HG03039 (cell line): ENCODE results near the gene WDR70.
"Not testable (repeated sequence)": the region's sequence is repeated elsewhere in the genome, so short reads cannot be mapped to it uniquely, and the experiment has no call there.

Experiments used
- ATAC-seq: cut with Tn5 transposase; IDR thresholded peaks from one replicate; pipeline ENCODE4 v1.9.1; 2021; ENCODE audit warnings: mild to moderate bottlenecking, moderate library complexity; ENCODE audit not compliant: unreplicated experiment

The WDR70 gene

GRCh38 chr5:37453252-37453651, 74.1 kb downstream of the WDR70 start:
- not testable (repeated sequence) for ATAC-seq

DNA sequence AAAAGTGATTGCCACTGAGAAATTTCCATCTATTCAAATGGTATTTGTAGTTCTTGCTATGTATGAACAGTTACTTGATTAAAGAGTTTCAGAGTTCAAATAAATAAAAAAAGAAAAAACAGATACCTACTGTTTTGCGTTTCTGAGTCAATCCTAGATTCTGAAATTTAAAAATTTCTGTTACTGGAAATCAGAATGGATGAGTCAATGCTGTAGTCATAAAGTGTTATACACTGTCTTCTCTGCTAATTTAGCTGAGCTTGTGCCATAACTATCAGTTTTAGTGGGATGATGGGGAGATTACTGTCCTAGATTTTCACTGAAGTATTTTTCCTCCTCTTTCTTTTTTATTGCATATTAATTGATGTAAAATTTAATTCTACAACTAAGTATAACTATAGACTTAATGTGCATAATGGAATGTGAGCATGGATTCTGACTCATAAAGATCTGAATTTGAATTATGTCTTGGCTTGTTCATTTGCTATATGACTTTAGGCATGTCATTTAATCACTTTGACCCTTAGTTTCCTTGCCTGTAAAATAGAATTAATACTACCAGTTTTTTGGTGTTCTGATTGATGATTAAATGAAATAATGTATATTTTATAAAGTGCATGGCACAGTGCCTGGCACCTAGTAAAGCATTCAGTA, 75.4 kb downstream of the WDR70 start:
- ATAC-seq = not testable (repeated sequence)

GRCh38 chr5:37463191-37464051, 84.3 kb downstream of the WDR70 start:
- ATAC-seq = not testable (repeated sequence)

- not testable (repeated sequence) for ATAC-seq
Observed at GRCh38 chr5:37464581-37464980, 85.5 kb downstream of the WDR70 start.

DNA sequence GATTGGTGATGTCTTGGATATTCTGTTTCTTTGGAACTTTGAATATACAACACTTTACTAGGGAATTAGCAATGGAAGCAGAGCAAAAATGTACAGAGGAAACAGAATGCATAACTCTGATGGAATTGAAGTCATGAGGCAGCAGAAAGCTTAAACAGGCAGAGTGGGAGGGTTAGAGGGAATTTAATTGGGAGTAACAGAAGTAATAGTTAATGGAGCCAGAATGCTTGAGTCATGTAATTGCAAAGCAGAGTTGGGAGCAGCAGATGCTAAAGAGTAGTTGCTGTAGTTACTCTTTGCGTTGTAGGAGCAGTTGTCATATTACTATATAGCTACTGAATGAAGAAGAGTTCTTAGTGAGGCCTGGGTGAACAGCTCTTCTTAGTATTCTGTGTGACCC, 90.3 kb downstream of the WDR70 start:
- ATAC-seq = not testable (repeated sequence)

GRCh38 chr5:37471666-37472197, 92.6 kb downstream of the WDR70 start:
- no peak for ATAC-seq

DNA sequence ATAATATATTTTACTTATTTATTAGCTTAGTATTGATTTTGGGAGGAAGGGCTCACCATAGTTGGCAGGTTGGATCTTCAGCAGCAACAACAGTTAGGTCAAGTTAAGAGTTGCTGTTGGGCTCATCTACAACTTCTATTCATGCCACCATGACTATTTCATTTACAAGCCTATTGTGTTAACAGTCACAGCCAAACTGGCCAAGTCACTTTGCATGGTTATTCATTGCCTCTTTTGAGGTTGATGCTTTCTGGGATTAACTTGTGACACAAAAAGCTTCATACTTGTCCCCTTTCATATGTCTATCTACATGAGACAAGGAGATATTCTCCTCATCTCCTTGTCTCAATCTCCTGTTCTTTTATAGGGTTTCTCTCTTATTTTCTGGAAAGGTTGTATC, 98.3 kb downstream of the WDR70 start:
- ATAC-seq = no peak

- ATAC-seq = no peak
Observed at GRCh38 chr5:37478121-37478894, 99.2 kb downstream of the WDR70 start.

DNA sequence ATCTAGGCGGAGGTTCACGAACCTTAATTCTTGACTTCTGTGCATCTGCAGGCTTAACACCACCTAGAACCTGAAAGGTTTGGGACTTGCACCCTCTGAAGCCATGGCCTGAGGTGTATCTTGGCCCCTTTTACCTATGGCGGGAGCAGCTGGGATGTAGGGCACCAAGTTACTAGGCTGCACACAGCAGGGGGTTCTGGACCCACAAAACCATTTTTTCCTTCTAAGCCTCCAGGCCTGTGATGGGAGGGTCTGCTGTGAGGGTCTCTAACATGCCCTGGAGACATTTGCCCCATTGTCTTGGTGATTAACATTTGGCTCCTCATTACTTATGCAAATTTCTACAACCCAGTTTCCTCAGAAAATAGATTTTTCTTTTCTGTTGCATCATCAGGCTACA, 102.3 kb downstream of the WDR70 start:
- not testable (repeated sequence) for ATAC-seq

GRCh38 chr5:37490120-37490810, 111.1 kb downstream of the WDR70 start:
- no peak for ATAC-seq

GRCh38 chr5:37490931-37491330, 111.8 kb downstream of the WDR70 start:
- ATAC-seq = no peak

DNA sequence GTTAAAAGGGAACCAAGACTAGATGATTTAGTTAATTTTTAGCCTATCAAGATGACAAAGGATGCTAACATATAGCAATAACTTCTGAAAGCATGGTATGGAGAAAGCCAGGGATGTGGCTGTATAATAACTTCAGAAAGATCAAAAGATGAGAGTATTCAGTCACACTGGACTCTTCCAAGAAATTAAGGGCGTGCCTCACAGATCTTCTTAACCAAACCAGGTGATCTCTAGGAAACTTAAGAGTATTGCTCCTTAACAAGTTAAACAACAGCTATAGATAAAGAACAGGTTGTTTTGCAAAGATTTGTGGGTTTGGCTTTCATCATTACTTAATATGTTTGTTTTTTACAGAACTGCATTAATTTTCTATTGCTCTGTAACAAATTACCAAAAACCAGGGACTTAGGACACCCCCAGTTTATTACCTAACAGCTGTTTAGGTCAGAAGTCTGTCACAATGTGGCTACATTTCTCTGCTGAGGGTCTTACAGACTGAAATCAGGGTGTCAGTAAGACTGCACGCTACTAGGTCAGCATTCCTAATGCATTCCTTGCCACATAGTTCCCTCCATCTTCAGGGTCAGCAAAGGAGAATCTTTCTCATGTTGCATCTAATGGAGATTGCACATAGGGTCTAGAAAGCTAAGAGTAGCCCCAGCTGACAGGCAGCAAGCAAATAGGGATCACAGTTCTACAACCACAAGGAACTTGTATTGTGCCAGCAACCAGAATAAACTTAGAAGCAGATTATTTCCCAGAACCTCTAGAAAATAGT, 113.8 kb downstream of the WDR70 start:
- no peak for ATAC-seq

GRCh38 chr5:37494756-37495155, 115.6 kb downstream of the WDR70 start:
- no peak for ATAC-seq

DNA sequence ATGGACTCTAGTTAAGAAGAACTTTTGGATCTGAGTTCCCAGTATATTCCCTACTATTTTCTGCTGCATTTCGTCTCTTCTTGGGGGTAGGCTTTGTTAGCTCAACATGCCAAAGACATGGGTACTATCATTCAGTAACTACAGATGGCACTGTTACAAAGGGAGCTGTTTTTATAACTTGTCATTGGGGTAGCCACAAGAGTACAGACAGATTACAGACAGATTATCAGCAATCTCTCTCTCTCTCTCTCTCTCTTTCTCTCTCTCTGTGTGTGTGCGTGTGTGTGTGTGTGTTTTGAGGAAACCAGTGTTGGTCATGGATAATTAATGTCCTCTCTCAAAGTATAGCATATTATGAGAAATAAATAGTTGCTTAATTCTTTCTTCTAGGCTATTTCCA, 116.1 kb downstream of the WDR70 start:
- no peak for ATAC-seq

- ATAC-seq = no peak
Observed at GRCh38 chr5:37495668-37496347, 116.7 kb downstream of the WDR70 start.

DNA sequence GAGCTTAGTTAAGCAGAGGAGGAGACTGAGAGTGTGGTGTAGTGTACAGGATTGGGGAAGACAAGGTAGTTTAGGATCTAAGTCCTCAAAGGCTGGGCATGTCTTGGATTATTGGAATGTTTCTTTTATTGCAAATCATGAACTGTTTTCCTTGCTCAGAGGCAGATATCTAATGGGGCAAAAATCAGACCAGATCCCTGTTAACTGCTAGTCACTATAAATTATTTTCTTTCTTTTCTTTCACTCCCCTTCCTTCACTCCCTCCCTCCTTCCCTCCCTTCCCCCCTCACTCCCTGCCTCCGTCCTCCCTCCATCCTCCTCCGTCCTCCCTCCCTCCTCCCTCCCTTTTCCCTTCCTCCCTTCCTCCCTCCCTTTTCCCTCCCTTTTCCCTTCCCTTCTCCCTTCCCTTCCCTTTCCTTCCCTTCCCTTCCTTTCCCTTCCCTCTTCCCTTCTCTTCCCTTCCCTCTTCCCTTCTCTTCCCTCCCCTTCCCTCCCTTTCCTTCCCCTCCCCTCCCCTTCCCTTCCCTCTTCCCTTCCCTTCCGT, 117.9 kb downstream of the WDR70 start:
- no peak for ATAC-seq

DNA sequence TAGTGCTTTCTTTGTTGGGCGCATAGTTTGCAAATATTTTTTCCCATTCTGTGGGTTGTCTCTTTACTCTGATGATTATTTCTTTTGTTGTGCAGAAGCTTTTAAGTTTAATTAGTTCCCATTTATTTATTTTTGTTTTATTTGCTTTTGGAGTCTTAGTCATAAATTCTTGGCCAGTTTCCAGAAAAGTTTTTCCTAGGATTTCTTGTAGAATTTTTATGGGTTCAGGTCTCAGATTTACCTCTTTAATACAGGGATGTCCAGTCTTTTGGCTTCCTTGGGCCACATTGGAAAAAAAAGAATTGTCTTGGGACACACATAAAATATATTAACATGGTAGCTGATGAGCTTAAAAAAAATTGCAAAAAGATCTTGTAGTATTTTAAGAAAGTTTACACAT, 122.0 kb downstream of the WDR70 start:
- ATAC-seq = no peak

DNA sequence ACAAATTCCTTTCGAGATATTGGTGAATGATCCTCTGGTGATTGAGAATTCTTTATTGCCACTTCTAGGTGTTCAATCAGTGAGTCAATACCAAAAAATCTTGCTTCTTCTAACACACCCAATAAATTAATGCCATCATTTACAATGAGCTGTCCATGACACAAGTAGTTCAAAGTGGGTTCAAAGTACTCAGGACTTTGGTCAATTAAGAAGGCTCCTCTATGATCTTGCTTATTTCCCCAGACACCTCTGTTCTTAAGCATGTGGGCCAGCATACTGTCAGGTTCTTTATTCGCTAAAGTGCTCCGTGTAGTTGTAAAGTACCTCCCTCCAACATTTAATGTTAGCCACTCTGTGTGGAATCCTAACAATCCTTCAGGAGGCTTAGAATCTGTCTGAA, 127.1 kb downstream of the WDR70 start:
- ATAC-seq = no peak

DNA sequence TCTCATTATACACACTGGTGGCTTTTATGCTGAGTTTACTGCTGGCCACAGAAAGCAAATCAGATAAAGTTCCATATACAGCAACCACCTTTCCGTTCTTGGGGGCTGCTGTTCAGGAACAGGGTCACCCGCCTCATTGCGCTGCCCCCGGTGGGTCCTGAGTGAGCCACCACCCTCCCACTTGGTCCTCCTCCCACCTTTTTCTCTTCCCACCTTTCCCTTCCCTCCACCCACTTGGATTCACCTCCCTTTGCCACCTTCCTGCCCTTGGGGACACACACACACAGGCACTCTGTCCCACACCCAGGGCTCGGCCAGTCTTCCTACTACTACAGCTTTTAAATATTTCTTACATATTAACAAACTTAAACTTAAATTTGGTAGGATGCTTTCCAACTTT, 127.6 kb downstream of the WDR70 start:
- no peak for ATAC-seq
